HG03039 (cell line): ENCODE results near the gene FBRSL1.

Experiments
- ATAC-seq: cut with Tn5 transposase; IDR thresholded peaks from one replicate; pipeline ENCODE4 v1.9.1; 2021; ENCODE audit warnings: mild to moderate bottlenecking, moderate library complexity; ENCODE audit not compliant: unreplicated experiment

The FBRSL1 gene

DNA sequence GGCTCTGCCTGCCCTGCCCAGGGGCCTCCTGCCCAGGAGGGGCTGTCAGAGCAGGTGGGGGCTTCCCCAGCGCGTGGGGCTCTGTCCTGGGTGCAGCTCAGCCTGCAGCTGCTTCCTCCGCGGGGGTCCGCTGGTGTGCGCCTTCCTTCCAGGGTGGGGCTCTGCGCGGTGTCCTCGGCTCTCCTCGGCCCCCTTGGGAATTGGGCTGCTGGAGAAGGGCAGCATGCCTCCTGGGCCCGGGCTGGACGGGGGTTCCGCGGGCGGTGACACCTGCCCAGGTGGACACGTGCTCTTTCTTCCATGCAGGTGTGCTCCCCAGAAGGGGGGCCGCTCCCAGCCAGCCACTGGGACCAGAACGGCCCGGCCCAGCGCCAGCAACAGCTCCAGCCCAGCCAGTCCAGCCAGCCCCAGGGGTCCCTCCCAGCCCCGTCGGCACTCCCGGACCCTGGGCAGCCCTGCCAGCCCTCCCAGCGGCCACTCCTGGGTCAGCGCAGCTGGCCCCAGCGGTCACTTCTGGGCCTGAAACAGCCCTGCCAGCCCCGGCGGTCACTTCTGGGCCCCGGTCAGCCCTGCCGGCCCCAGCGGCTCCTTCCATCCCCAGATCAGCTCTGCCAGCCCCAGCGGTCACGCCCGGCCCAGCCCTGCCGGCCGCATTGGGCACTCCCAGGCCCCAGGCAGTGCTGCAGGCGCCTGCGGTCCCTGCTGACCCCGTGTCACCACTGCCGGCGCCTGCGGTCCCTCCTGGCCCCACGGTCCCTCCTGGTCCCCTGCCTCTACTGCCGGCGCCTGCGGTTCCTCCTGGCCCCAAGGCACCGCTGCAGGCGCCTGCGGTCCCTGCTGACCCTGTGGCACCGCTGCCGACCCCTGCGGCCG, 19.1 kb downstream of the FBRSL1 start:
- ATAC-seq: no peak

DNA sequence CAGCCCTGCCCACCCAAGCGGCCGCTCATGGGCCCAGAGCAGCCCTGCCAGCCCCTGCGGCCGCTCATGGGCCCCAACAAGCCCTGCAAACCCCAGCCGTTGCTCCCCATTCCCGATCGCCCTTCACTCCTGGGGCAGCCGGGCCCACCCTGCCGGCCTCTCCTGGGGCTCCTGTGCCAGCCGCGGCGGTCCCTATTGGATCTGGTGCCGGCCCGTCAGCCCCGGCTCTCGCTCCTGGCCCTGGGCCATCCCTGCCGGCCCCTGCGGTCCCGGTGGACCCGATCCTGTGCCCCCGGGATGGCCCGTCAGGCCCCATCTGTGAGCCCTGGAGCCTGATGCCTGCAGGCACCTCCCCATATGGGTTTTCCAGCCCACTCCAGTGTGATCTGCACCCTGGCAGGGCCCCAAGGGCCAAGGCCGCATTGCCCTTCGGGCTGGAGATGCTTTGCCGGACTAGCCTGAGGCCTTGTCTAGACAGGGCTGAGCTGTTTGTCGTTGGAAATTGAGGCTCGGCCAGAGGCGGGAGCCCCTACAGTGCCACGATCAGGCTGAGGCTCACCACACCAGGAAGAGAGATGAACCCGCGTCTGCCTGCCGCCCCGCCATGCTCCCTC, 20.3 kb downstream of the FBRSL1 start:
- no peak for ATAC-seq

DNA sequence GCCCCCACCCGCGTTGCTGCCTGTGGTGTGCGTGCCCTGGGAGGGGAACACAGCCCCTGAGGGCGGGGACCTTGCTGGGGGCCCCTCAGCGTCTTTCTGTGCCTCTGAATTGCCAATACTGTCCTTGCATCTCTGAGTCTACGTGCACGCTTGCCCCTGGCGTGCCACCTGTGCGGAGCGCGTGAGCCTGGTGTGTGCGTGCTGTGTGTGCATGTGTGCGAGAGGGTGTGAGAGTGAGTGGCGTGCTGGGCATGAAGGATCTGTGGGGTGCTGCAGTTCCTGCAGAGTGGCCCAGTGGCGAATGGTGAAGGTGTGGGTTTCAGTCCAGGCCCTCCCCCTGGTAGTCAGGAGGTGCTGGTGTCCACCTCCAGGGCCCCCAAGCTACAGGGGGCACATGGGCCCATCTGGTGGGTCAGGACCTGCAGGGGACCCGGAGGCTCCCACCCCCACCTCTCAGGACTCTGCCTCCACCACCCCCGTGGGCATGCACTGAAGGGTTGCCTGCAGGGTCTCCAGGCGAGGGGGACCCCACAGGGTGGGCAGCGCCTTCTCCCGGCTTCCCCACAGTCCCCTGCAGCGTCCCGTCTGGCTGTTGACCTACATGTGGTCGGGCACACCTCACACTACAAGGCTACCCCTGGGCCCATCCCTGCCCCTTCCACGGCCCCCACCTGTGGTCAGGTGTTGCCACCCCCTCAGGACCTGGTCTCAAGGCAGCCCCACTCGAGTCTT, 21.0 kb downstream of the FBRSL1 start:
- no peak for ATAC-seq

DNA sequence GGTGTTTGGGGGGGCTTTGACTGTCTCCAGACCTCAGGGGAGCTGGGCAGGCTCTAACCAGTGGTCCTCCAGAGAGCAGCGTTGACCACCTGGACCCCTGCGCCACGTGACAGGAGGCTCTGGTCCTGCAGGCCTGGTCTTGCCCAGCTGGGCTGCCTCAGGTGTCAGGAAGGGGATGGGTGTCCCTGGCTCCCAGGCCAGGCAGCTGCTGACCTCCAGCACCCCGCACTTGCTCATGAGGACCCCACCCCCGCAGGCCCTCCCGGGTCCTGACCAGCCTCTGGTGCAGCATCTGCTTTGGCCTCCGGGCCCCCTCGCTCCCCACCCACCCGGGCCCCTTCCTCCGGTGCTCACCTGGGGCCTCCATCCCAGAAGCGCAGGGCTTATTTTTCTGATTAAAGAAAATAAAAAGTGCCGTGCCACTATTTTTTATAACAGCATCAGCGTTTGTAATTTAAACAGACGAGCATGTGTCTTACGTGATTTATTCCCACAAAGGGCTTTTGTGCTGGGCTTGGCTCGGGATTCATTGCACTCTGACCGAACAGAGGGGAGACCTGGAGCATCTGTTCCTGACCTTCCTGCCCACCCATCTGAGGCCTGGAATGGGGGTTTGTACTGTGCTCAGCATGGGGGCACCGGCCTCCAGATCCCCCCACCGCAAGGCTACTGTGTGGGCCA, 21.7 kb downstream of the FBRSL1 start:
- ATAC-seq: no peak

DNA sequence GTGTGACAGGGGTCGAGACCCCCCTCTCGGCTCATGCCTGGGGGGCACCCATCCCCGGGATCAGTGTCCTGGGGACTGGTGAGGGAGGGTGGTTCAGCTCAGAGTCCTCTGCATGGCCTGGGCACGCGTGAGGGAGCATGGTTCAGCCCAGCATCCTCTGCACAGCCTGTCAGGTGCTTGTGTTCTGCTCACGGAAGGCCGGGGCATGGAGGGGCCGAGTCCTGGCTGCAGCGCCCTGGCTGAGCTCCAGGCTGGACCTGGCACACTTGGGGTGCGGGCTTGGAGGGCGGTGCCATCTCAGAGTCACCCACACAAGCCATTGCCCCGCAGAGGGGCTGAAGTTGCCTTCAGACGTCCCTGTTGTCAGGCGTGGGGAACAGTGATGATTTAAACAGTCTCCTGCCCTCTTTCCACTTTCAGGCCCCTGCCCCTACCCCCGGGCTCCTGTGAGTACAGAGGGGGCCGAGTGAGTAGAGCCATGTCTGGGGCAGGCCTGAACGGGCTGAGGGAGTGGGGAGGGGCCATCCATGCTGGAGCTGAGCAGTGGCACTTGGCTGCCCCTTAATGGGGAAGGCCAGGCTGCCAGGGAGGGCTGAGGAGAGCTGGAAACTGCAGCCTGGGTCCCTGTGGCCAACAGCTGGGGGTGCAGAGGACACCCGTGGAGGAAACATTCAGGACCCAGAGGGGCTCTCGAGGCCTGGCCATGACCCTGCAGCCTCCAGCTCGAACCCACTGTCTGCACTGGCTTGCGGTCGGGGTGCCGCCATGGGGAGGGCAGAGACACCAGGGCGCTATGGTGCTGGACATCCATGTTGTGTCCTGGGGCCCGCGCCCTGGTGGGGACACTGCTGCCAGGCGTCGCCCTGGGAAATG, 22.5 kb downstream of the FBRSL1 start:
- ATAC-seq: no peak

DNA sequence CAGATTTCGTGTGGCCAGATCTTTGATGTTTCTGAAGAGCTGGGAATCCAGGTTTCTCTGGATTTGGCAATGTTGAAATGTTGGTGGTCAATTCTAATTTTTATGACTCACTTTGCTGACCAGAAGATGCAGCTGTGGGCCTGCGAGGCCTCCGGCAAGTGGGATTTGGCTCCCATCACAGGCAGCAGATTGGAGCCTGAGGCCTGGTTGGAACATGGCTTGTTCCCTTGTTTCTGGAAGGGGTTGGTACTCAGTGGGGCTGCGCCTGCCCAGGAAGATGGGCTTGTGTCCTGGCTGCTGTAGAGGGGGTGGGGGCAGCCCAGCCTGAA, 23.1 kb downstream of the FBRSL1 start:
- no peak for ATAC-seq

DNA sequence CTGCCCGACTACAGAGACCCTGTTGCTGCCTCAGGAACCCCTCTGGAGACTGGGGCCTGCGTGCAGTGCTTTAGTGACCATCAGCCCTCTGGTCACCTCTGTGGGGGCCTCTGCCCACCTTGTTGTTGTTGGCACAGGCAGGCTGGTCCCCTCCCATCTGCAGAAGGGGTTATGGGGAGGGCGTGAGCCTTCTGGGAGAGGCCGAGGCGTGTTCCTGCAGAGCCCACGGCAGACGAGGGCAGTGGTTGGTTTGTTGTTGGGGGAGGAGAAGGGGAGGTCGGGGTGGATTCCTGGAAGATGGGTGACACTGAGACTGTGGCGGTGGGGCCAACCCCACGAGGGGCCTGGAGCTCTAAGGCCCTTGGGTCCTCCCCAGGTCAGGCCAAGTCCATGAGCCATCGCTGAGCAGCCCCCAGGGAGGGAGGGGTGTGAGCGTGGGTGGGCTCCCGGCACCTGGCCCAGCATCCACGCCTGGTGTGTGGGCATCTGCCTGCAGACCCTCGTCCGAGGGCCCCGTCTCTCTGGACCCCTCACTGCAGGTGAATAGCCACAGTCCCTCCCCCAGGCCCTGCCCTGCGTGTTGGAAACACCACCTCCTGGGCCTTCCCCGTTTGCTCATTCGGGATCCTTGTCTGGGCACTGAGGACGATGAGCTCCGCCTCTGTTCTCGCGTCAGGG, 23.6 kb downstream of the FBRSL1 start:
- ATAC-seq: no peak

DNA sequence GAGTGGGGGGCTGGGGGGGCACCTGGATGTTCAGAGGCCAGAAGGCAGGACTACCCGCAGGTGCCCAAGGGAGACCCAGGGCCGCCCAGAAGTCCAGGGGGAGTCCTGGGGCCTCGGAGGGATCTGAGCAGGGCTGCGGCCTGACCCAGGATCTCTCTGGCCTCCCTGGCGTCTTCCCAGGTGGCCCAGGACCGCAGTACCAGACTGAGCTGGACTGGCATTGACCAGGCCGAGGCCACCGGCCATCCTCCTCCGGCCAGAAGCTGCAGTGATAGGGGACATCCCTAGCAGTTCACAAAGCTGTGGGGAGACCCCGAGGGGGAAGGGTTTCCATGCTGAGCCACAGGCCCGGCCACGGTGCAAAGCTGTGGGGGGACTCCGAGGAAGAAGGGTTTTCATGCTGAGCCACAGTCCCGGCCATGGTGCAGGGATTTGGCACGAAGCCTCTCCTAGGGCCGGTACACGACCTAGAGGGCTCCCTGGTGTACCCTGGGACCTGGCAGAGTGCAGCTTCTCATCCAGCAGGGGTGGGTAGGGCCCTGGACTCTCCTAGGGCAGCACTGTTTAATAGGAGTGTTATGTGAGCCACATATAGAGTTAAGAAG, 24.4 kb downstream of the FBRSL1 start:
- no peak for ATAC-seq

DNA sequence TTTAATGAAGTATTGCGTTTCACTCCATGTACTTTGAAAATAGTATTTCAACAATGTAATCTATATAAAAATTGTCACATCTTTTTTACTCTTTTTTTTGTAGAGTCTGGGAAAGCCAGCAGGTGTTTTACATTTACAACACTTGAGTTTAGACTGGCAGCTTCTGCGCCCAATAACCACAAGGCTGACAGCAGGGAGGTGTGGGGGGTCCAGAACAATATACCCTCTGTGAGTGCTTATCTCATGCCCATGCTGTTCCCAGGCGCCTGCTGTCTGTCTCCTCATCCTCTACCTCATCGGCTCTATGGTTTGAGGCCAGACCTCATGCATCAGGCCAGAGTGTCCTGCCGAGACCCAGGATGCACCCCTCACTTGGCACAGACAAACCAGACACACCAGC, 24.9 kb downstream of the FBRSL1 start:
- ATAC-seq: no peak

DNA sequence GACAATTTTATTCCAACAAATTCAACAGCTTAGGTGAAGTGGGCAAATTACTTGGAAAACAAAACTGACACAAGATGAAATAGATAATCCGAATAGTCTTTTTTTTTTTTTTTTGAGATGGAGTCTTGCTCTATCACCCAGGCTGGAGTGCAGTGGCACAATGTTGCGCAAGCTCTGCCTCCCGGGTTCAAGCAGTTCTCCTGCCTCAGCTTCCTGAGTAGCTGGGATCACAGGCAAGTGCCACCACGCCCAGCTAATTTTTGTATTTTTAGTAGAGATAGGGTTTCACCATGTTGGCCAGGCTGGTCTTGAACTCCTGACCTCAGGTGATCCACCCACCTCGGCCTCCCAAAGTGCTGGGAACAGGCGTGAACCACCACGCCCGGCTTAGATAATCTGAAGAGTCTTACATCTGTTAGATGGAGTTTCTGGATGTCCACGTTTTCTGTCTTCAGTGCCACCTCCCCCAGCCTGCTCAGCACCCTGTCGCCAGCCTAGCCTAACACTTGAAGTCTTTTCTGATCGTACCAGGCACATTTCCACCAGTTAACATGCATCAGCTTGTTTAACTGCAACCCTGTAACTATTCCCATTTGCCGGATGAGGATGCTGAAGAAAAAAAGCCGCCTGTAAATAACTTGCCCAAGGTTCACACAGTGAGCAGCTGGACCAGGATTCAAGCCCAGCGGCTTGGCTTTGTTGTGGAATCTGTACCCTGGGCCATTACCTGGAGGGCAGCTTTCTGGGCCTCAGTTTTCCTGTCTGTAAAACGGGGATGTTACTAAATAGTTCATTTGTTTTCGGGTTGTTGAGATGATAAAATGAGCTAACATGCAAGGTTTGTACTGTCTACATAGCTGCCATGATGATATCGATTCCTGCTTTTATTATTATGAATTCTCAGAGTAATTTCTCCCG, 26.4 kb downstream of the FBRSL1 start:
- ATAC-seq: no peak

DNA sequence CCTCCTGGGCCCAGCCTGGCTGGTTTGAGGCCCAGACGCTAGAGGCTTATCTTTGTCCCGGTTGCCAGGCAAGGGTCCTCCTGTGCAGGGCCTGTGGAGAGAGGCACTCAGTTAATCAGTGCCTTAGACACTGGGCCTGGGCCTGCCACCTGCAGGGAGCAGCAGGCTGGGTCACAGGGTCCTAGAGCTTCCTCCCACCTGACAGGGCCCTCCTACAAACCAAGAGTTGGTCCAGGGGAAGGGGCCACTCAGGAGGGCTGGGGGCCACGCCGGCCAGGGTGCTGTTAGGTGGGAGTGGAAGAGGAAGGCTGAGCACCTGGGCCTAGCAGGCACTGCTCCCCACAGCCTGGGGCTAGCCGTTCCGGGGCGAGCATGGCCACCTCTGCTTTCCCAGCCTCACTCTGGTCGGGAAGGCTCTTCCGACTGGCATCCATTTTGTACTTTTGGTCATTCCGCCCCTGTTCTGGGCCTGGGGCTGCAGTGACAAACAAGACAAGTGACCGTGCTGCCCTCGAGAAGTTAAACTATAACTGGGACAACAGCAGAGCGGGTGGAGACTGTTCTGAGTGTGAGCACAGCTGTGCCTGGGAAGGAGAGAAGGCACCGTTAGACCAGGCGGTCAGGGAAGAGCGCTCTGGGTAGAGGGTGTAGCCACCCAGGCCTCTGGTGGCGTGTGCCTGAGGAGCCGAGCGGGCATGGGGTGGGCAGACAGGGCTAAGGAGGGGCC, 27.2 kb downstream of the FBRSL1 start:
- no peak for ATAC-seq

DNA sequence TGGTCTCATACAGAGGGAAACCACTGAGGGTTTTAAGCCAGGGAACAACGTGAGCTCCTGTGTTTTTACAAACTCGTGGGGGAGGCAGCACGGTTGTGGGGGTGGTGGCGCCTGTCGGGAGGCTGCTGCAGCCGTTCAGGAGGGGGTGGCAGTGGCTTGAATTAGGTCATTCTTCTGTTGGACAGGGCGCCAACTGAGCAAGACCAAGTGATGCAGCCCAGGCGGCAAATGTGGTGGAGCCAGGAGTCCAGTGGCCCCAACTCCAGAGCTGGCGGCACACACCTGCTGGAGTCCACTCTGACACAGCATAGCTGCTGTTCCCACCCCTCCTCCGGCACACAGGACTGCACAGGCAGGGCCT, 27.8 kb downstream of the FBRSL1 start:
- ATAC-seq: no peak

DNA sequence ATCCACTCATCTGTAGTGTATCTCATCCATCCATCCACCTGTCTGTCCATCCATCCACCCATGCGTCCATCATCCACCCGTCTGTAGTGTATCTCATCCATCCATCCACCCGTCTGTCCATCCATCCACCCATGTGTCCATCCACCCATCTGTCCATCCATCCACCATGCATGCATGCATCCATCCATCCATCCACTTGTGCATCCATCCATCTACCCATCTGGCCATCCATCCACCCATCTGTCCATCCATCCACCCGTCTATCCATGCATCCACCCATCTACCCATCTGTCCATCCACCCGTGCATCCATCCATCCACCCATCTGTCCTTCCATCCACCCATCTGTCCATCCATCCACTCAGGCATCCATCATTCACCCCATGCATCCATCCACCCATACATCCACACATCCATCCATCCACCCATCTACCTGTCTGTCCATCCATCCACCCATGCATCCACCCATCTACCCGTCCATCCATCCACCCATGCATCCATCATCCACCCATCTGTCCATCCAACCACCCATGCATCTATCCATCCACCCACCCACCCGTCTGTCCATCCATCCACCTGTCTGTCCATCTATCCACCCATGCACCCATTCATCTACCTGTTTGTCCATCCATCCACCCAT, 28.5 kb downstream of the FBRSL1 start:
- ATAC-seq: no peak

DNA sequence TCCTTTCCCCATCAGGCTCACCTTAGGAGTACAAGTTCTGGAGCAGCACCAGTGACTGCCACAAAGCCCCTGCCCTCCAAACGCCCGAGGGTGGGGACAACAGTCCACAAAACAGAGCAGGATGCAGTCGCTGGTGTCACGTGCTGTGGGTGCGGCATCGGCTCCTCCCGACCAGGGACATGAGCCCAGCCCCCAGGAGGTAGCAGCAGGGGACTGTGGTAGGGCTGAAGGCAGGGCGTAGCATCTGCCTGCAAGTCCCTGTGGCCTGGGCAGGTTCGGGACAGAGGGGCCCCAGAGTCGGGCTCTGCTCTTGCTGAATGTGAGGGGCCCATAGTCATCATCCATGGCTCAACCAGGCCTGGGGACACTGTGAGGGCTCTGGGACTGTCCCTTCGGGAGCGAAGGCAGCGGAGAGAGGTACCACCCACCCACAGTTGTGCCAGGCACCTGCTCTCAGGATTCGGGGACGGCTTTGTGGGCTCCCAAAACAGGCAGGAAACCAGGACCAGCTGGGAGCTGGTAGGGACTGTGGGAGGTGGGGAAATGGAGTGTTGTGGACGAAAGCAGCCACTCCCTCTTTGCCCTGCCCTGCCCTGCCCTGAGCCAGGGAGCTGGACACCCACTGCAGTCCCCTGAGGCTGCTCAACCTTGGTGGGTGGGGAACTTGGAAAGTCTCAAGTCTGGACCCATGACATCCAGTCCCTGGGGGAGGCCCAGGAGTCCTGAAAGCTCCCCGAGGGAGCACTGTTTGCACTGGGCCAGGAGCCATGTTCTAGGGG, 30.7 kb downstream of the FBRSL1 start:
- no peak for ATAC-seq

DNA sequence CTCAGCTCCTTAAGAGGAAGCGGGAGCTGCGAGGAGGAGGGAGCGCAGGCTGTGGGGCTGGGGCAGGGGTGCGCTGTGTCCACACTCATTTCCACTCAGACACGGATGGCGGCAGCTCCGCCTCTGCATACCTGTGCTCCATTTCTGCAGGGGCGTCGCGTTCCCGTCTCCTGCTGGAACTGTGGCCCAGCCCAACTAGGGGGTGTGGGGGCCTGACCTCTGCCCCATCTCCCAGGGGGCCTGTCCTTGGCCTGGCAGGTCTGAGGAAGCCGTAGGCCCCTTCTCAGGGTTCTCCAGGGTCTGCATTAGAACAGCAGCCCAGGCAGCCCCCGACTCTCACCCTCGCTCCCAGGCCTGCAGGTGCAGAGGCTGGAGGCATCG, 31.2 kb downstream of the FBRSL1 start:
- no peak for ATAC-seq

DNA sequence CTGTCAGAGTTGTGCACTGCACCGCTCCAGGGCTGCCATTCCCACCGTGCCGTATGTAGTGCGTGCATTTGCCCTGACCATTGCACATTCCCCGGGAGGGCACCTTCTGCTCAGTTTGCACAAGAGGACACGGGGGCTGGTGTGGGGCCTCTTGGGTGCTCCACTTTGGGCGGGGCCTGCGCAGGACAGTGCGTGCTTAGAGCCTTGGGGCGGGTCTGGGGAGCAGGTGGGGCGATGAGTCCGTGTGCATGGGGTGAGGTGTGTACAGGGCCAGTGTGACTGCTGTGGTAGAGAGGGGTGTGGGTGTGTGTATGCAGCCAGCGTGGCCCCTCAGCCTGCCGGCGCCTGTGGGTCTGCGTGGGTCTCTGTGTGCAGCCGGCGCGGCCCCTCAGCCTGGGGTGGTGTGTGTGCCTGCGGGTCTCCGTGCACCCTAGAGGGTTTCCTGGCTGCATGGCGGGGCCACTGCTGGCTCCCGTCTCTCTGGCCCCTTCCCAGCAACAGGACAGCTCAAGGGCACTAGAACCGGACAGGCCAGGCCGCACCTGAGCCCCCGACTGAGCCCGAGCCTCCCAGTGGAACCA, 31.9 kb downstream of the FBRSL1 start:
- no peak for ATAC-seq
